GM18519 (cell line): ENCODE measurements around the gene C14orf132.

Source experiments
- ATAC-seq: cut with Tn5 transposase; IDR thresholded peaks from one replicate; pipeline ENCODE4 v1.9.1; 2021; ENCODE audit warnings: mild to moderate bottlenecking, moderate library complexity; ENCODE audit not compliant: unreplicated experiment, low FRiP score

C14orf132 gene

GRCh38 chr14:96114002-96114401, 74.8 kb downstream of the C14orf132 start:
- no peak for ATAC-seq

DNA sequence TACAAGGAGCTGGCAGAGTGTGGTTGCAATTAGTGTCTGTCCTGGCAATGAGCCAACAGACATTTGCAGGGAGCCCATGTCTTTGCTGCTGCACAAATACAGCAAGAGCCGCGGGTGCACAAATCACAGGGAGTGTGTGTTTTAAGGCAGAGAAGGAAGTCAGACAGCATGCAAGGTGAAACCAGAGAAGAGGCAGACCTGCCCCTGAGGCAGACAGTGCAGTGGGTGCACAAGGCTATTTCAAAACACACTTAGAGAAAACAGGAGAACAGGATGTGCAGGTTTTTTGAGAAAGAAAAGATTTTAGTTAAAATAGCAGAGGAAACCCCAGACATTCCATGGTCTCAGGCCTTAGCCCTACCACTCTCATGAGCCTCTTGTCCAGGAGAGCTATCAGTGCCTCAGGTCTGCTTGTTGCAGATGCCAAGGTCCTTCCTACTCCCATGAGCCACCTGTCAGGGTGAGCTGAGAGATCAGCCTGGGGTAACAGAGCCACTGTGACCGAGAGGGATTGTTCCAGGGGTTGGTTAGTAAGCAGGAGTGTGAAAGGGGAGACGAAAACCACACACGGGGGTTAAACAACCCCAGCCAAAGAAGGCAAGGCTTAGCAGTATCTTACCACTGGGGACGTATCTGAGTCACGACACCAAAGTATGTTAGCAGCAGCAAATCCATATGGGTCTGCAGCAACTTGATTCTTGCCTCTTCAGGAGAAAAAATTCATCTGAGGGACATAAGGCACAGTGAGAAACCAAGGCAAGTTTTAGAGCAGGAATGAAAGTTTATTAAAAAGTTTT, 78.1 kb downstream of the C14orf132 start:
- ATAC-seq = no peak

DNA sequence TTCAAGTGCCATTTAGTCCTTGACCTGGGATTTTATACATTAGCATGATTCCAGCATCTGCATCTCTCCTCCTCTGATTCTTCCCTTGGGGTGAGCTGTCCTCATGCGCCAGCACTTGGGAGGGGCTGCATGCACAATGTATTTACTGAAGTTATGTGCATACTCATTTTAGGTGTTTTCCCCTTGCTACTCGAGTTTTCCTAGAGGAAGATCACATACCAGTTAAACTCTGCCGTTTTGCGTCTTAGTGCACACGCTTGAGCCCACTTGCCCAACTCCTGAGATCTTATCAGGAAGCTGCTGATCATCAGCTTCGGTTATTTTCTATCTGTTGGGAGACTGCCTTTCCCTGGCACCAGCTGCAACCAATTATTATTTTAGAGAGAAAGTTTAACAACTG, 78.8 kb downstream of the C14orf132 start:
- ATAC-seq = no peak

DNA sequence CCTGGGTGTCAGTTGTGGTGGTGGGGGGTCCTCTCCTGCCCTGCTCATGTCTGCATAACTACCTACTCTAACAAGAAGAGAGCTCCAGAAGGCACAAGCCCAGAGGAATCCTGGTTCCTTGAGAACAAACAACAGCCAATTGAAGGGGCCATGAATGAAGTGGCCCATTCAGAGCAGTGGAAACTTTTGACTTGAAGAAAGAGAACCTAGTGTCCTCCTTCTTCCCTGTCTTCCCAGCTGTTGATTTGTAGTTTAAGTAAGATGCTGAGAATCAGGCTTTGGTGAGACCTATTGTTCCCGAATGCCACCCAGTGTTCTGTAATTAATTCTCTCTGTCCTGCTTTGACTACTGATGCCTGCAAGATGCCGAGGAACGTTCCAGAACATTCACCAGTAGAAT, 79.2 kb downstream of the C14orf132 start:
- no peak for ATAC-seq

DNA sequence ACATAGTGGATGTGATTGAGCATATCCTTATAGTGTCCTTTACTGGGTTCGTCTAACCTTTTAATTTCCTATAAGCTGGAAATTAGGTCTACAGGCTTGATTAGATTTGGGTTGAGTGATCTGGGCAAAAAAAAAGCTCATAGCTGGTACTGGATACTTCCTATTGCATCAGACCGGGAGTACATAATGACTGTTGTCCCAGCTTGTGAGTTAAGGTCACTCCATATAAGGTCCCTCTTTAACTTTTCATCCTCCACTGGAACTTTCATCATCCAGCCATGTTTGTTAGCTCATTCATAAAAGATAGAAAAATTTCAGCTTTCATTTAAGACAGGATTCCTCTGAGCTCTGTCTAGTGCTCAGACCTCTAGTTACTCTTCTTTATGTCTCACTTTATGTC, 80.8 kb downstream of the C14orf132 start:
- ATAC-seq = no peak

GRCh38 chr14:96120392-96120791, 81.2 kb downstream of the C14orf132 start:
- no peak for ATAC-seq

DNA sequence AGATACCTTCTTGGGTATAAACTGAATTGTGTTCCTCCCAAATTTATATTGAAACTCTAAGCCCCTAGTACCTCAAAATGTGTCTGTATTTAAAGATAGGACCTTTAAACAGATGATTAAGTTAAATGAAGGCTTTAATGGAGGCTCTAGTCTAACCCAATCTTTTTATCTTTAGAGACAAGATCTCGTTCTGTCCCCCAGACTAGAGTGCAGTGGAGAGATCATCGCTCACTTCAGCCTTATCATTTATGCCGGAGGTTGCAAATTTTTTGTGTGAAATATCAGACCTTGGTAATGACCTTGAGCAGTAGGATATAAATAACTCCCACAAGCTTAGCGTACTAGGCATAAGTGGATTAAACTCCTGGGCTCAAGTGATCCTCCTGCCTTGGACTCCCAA, 81.8 kb downstream of the C14orf132 start:
- ATAC-seq = no peak

DNA sequence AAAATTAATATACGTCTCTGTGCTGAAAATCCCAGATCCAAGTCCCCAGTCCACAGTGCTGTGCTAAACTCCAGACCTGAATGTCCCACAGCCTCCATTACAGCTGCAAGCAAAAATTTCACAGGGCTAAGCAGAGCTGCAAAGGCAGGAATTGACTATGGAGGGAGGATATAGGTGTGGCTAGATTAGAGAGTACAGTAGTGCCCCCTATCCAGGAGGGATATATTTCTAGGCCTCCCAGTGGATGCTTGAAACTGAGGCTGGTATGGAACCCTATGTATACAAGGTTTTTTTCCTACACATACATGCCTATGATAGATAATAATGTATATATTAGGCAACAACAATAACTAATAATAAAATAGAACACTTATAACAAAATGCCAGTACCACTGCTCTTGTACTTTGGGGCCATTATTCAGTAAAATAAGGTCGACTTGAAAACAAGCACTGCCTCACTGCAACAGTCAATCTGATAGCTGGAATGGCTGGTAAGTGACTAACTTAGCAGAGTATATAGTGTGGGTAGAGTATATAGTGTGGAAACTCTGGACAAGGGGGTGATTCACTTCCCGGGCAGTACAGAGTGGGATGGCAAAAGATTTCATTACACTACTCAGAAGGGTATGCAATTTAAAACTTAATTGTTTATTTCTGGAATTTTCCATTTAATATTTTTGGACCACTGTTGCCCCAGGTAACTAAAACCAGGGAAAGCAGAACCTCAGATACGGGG, 82.7 kb downstream of the C14orf132 start:
- no peak for ATAC-seq

DNA sequence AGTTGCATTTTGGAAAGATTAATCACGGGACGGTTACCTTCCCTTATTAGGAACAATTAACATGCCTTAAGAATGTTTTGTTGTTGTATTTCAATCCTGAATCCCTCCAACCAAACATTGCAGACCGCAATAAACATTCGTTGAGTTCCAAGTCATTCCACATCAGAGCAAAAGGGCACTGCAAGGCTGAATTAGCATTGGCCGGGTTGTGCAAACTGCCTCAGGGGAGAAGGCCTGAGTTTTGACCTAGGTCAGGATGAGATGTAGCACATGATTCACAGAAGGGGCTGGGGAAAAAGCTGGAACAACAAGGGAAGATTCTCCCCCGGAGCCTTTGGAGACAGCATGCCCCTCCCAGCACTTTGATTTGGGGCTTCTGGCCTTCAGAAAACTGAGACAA, 83.3 kb downstream of the C14orf132 start:
- ATAC-seq = no peak

- ATAC-seq = no peak
Measured at GRCh38 chr14:96125536-96125935, 86.4 kb downstream of the C14orf132 start.

GRCh38 chr14:96126339-96126782, 87.2 kb downstream of the C14orf132 start:
- peak; percentile 69 for ATAC-seq

DNA sequence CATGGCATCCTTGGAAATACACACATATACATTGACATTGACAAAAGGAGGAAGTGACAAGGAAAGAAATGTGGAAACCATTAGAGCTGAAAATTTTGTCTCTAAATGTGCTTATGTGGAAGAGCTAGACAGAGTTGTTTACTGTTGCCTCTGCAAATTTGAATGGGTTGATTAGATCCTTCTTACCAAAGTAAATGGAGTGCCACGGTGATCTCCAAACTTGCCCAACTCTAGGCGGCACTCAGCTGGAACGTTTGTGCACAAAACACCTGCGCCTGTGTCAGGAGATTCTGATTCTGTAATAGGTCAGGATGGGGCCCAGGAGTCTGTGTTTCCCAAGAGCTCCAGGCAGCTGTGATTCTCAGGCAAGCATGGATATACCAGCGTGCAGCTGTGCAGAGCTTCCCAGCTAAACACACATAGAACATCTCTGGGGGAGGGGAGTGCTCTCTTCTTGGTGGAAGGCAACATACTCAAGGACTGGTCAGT, 87.7 kb downstream of the C14orf132 start:
- ATAC-seq = peak; percentile 11

DNA sequence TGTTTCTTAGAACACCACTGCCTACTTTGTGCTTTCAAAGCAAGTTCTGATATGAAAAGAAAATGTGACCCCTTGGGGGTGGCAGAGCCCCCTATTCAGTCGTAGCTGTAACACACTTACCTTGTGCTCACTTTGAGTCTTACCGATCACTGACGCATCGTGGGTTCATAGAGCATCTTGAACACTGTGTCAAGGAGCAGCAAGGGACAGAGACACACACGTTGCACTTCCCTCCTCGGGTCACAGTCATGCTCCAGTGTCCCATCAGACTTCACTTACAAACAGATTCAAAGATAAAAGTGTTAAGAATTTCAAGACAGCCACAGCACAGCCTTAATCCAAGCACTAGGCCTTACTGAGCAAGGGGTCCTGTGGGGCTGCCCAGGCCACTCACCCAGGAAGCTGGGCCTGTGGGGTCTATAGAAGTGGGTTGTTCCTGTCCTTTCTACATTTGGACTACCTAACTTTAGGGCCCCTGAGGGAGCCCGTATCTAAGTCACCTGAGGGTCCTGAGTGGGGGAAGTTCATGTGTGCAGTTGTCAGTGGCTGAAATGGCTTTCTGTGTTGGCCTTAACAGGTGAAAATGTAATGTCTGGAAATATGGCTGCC, 90.1 kb downstream of the C14orf132 start:
- ATAC-seq = no peak

DNA sequence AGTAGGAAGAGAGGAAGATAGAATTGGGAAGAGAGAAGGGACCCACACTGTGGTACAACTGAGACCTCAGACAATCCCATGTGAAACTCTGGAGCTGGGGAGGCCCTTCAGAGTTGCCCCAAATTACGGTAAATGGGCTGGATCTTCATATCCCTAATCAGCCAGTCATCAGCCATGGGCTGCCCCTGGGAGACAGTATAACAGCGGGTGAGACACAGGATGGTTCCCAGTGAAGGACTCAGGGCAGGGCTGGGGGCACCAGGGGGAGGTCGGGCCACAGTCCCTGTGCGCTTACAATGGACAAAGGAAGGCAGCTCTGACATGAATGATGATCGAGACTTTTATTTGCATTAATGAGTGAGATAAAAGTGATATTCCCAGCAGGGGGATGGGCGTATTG, 91.2 kb downstream of the C14orf132 start:
- no peak for ATAC-seq

DNA sequence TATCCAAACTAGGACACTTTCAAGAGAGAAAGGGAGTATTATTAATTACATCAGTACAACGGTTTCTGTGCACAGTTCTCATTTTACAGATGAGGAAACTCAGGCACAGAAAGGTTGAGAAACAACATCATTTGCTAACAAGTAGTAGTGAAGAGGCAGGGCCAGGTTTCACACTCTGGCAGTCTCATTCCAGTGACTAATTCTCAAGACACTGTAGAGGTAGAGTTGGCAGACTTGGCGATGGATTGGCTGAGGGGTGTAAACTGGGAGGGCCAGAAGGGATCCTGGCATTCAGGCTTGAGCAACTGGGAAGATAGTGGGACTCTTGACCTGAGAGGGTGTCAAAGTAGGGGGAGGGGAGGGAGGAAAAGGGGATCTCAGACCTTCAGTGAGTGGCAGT, 91.7 kb downstream of the C14orf132 start:
- no peak for ATAC-seq

DNA sequence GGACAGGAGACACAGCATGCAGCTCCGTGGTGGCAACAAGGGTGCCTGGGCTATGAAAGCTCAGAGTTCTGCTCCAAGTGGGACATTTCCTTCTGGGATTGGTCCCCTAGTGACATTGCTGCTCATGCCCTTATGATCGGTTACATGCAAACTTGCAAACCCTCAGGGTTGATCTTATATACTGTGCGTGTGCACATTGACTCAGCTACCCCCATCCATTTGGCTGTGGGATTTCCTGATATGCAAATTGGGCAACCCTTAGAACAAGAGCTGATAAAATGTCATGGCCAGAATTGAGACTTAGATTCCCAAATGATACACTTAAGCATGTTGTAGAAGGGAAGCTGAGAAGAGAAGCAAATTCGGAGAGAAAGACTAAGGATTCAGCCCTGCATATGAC, 92.7 kb downstream of the C14orf132 start:
- ATAC-seq = no peak

DNA sequence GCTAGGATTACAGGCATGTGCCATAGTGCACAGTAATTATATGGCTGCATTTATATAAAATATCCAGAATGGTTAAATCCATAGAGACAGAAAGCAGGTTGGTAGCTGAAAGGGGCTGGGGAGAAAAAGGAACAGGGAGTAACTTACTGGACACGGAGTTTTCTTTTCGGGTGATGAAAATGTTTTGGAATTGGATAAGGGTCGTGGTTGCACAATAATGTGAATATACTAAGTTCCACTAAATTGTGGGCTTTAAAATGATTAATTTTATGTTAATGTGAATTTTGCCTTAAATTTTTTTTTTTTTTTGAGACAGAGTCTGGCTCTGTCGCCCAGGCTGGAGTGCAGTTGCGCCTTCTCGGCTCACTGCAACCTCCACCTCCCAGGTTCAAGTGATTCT, 95.3 kb downstream of the C14orf132 start:
- ATAC-seq = no peak

DNA sequence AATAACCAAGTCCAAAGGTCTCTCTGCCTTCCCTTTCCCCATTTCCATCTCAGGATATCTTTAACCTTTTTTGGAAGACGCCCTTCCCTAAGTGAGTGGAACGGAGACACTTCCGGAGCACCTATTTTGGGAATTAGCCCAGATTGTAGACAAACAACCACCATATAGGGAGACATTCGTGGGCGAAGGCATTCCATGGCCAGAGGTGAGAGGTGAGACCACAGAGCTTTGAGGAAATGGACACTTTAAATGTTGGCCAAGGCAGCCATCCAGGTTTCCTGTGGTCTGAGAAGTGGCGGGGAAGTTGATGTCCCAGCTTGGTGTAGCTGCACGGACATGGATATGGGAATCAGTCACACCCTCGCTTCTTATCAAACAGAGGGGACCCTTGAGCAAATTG, 96.1 kb downstream of the C14orf132 start:
- no peak for ATAC-seq

DNA sequence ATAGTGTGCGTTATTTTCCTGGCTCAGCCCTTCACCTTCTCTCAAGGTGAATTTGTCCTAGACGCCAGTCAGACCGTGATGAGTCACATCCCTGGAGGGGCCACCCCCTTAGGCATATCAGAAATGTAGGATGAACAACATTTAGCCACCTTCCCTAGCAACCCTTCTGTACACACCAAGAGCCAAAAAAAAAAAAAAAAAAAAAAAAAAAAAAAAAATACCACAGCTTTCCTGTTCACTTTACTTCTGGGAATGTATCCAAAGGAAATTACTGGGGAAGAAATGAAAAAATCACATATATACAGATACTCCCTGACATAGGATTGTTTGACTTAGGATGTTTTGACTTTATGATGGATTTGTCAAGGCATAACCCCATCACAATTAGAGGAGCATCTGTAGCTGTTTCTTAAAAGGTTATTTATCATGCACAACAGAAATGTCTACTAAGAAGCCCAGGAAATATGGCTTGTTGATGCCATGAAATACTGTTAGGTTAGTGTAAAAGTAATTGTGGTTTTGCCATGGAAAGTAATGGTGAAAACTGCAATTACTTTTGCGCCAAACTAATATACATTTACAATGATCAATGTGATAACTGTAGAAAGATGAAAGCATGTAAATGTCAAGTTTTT, 97.3 kb downstream of the C14orf132 start:
- ATAC-seq = no peak

- no peak for ATAC-seq
Measured at GRCh38 chr14:96138241-96138640, 99.1 kb downstream of the C14orf132 start.

DNA sequence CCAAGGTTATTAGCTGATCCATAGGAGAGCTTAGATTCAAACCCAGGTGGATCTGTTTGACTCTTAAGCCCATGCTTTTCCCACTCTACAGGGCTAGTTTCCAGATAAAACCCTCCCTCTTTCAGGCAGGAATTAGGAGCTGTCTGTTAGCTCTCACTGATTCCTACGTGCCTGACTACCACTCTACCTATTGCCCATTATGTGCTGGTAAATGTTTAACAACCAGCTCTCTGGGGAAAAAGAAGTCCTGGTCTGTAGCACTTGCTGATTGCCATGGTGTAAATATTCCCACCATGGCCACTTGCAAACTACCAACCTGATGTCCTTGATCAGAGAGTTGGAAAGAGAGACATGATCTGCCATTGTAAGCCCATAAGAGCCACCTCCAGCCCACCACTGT, 100.0 kb downstream of the C14orf132 start:
- no peak for ATAC-seq
